ELR (cell line): Measurements from ENCODE around the gene ENTREP3.

Source experiments
- DNase-seq: peaks from one replicate; pipeline ENCODE4 v3.0.0-alpha.2; 2015; ENCODE audit warnings: low read depth

ENTREP3 gene

GRCh38 chr1:155277902-155278688 lies 22.8 kb upstream of the ENTREP3 start:
- peak; percentile 59 for DNase-seq

GRCh38 chr1:155277070-155277901 lies 22.0 kb upstream of the ENTREP3 start, which contains the start of gene HCN3:
Gene HCN3 (plus strand): TSS chr1:155277463. CDS start chr1:155277591, 128 bp downstream.
- DNase-seq: peak; percentile 98

- peak; percentile 95 for DNase-seq
Measured at GRCh38 chr1:155273343-155274245, 18.3 kb upstream of the ENTREP3 start, which contains the start of gene CLK2. Gene CLK2 (minus strand): TSS chr1:155273504. CDS start chr1:155270977, 2,527 bp downstream.

- DNase-seq: peak; percentile 74
Measured at GRCh38 chr1:155272466-155273342, 17.4 kb upstream of the ENTREP3 start.

GRCh38 chr1:155269381-155269780 lies 14.1 kb upstream of the ENTREP3 start:
- no peak for DNase-seq

GRCh38 chr1:155268630-155269029 lies 13.3 kb upstream of the ENTREP3 start:
- no peak for DNase-seq

- no peak for DNase-seq
Measured at GRCh38 chr1:155267373-155267772, 12.1 kb upstream of the ENTREP3 start.

- DNase-seq: no peak
Measured at GRCh38 chr1:155266553-155266952, 11.3 kb upstream of the ENTREP3 start.

- DNase-seq: no peak
Measured at GRCh38 chr1:155263067-155263466, 7.8 kb upstream of the ENTREP3 start.

- peak; percentile 99 for DNase-seq
Measured at GRCh38 chr1:155261852-155262673, 6.8 kb upstream of the ENTREP3 start, which contains the start of gene SCAMP3. Gene SCAMP3 (minus strand): TSS chr1:155262360. CDS start chr1:155262151, 209 bp downstream.

- peak; percentile 46 for DNase-seq
Measured at GRCh38 chr1:155261493-155261851, 6.2 kb upstream of the ENTREP3 start.

GRCh38 chr1:155260276-155260675 lies 5.0 kb upstream of the ENTREP3 start:
- DNase-seq: no peak

GRCh38 chr1:155256058-155256852 lies 972 bp upstream of the ENTREP3 start:
- DNase-seq: no peak

- DNase-seq: peak; percentile 41
Measured at GRCh38 chr1:155254714-155255242, 505 bp downstream of the ENTREP3 start.

- no peak for DNase-seq
Measured at GRCh38 chr1:155254228-155254713, 1.0 kb downstream of the ENTREP3 start.

- DNase-seq: peak; percentile 58
Measured at GRCh38 chr1:155253797-155254196, 1.5 kb downstream of the ENTREP3 start.

GRCh38 chr1:155253208-155253607 lies 2.1 kb downstream of the ENTREP3 start:
- no peak for DNase-seq

- no peak for DNase-seq
Measured at GRCh38 chr1:155251566-155251965, 3.7 kb downstream of the ENTREP3 start.
